ENCODE measurements around the gene OR3A3.
"Not testable (repeated sequence)": the region's sequence is repeated elsewhere in the genome, so short reads cannot be mapped to it uniquely, and the experiment has no call there.

The OR3A3 gene

DNA sequence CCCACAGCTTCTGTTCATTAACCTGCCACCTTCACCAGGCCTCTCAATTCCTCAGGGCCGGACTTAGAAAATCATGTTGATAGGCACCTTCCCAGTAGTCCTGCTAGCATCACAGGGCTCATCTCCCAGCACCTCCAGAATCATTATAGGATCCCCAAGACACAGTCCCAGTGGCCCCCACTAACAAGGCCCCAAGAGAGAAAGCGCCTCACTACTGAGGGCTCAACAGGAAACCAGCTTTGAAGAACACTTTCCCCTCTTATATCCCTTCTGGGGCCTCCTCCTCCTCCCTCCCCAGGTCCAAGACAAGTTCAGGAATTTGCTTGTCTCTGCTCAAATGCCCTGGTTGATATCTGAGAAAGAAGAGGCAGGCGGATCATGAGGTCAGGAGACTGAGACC is at the start of gene OR3A3:
OR3A3 (plus strand) TSS at position 301 of the 400 bp plus-strand sequence.
- DNase-seq, result no peak

DNA sequence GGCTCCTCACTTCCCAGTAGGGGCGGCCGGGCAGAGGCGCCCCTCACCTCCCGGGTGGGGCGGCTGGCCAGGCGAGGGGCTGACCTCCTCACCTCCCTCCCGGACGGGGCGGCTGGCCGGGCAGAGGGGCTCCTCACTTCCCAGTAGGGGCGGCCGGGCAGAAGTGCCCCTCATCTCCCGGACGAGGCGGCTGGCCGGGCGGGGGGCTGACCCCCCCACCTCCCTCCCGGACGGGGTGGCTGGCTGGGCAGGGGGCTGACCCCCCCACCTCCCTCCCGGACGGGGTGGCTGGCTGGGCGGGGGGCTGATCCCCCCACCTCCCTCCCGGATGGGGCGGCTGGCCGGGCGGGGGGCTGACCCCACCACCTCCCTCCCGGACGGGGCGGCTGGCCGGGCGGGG is 40.0 kb upstream of the OR3A3 start:
- not testable (repeated sequence) for DNase-seq

DNA sequence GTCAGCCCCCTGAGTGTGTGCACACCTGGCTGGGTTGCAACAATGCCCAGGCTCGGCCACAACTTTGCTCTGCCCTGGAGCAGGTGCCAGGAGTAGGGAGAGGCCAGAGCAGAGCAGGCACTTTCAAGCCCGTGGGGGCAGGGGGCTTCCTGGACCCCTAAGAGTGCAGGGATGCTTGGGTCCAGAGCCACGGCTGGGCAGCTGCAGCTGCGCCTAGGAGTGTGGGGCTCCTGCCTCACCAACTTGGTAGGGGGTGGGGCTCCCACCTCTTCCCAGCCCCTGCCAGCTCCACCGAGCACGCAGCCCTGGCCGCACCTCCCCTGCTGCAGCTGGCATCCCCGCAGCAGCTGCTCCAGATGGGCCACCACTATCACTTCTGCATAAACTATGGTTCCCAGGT is 32.8 kb upstream of the OR3A3 start:
- DNase-seq, result no peak

DNA sequence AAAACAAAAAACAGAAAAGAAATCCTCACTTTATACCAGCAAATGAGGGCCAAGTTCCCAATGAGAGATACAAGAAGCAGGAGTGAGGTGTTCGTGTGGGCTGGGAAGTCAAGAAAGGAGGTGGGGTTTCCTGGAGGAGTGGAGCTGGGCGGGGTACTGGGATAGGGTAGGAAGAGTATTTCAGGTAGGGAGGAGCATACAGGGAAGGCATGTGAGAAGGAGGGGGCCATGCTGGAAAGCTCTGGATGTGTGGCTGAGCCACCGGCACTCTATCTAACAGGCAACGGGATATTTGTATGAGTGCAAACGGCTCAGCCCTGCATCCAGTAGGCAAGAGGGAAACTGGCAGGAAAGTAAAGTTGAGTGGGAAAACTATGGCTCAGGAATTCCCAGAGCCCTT is 29.2 kb upstream of the OR3A3 start:
- DNase-seq, result no peak

DNA sequence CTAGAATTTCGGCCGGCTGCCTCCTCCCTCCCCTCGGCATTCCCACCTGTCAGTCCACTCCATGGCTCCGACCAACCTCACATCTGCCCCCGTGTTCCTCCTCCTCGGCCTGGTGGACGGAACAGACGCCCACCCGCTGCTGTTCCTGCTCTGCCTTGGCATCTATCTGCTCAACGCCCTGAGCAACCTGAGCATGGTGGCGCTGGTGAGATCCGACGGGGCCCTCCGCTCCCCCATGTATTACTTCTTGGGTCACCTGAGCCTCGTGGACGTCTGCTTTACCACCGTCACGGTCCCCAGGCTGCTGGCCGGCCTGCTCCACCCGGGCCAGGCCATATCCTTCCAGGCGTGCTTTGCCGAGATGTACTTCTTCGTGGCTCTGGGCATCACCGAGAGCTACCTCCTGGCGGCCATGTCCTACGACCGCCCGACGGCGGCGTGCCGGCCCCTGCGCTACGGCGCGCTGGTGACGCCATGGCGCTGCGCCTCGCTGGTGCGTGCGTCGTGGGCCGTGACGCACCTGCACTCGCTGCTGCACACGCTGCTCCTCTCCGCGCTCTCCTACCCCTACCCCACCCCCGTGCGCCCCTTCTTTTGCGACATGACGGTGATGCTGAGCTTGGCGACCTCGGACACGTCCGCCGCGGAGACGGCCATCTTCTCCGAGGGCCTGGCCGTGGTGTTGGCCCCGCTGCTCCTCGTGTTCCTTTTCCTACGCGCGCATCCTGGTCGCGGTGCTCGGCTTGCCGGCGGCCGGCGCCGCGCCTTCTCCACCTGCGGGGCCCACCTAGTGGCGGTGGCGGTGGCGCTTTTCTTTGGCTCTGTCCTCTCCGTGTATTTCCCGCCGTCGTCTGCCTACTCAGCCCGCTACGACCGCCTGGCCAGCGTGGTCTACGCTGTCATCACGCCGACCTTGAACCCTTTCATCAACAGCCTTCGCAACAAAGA is 25.0 kb upstream of the OR3A3 start, which contains the start of gene OR3A2:
OR3A2 (minus strand) TSS at position 440 of the 948 bp plus-strand sequence.
- DNase-seq, result no peak

DNA sequence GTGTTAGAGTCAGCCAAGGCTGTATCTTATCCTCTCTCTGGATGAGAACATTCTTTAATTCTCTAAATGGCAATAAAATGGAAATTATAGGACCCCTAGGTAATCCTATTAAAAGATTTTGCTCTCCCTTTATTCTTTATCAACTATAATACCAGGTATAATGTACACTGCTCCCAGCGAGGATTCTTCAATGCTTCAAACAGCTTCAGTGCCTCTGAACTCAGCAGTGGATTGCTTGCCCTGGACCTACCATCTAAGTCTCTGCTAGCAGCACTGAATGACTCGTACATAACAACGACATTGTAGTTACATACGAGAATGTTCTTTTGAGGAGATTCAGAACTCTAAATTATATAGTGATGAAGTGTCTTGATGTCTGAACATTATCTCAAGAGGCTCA is 21.4 kb upstream of the OR3A3 start:
- no peak for DNase-seq

DNA sequence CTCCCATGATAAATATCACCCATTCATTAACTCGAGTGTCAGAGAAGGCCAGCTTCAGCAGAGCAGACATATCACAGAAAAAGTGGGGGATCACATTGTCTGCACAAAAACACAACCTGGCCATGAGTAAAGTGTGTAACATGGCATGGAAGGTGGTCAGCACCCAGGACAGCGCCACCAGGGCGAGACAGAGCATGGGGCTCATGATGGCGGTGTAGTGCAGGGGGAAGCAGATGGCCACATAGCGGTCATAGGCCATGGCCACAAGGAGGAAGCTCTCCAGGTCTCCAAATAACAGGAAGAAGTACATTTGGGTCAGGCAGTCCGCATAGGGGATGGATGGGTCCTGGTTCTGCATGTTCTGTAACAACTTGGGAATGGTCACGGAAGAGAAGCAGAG is 13.4 kb upstream of the OR3A3 start:
- not testable (repeated sequence) for DNase-seq

DNA sequence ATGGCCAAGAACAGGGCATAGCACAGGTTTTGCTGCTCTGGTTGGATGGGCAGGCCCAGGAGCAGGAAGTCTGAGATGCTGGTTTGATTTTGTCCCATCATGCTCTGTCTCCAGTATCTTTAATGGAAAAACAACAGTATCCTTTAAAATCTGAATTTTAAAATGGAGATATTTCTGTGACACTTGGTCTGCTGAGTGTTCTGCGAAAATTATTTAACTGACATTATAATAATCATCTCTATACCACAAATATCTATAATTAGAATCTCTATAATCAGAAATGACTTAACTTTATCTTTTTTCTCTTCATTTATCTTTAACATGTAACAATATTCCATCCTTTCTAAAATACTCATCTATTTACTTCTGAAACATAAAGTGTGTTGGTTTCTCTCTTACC is 12.9 kb upstream of the OR3A3 start, which contains the start of gene OR1E1:
OR1E1 (minus strand) TSS at position 101 of the 400 bp plus-strand sequence; CDS start at position 101, 0 bp downstream.
- DNase-seq, result no peak

GRCh38 chr17:3400055-3400454 is 11.1 kb upstream of the OR3A3 start:
- no peak for DNase-seq

DNA sequence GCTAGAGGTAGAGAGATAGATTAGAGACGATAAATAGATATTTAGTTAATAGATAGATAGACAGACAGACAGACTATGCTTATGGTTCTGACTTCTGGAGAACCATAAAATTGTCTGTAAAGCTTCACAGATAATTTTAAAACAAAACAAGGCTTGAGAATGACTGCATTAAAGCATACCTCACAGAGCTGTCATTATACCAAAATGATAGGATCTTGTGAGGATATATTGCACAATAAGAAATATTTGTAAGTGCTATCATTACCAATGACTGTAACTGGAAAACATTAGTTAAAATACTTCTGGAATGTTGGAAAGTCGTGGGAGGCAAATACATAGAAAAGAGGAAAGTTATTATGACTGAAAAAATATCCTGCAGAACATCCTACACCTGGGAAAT is 9.4 kb upstream of the OR3A3 start:
- DNase-seq, result no peak

GRCh38 chr17:3403856-3404255 is 7.3 kb upstream of the OR3A3 start:
- not testable (repeated sequence) for DNase-seq

DNA sequence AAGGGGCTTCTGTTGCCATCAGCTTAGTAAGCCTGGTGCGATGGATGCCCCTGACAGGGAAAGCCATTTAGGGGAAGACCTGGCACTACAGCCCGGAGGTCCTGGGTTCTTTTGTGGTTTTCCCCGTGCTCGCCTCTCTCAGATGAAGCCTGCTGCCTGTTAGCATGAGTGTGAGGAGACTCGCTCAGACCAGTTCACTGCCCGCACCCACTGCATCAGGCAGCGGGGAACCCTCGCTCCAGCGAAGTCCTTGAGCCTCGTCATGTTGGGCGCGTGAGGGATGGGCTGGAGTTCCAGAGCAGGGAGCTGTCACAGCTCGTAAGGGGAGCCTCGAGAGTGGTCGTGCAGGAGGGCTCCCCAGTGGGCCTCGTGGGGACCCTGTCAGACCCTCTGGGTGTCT is 1.0 kb downstream of the OR3A3 start:
- DNase-seq, result not testable (repeated sequence)

DNA sequence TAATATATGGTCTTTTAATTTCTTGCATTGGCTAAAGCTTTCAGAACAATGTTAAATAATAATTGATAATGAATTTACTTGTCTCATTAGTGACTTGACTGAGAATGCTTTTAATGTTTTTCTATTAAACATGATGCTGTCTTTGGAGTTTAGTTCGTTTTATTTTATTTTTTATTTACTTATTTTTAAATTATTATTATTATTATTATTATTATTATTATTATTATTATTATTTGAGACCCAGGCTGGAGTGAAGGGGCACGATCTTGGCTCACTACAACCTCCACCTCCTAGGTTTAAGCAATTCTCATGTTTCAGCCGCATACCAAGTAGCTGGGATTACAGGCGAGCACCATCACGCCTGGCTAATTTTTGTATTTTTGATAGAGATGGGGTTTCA is 4.4 kb downstream of the OR3A3 start:
- no peak for DNase-seq

DNA sequence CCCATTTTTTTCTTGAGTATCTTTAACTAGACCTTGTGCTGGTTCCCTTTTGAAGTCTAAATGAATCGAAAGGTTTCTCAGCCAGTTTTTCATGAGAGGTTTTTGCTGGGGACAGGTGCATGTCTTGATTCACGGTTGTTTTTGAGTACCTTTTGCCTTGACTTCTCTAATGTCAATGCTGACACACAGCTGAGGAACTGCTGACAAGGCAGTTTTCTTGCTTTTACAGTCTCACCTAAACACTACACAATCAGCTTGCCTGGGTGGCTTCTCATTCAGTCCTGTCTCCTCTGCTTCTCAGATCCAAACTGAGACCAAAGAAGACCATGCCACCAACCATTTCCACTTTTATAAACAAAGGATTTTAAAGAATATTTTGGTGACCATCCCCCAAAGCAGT is 7.1 kb downstream of the OR3A3 start:
- no peak for DNase-seq

GRCh38 chr17:3433215-3433614 is 22.0 kb downstream of the OR3A3 start:
- not testable (repeated sequence) for DNase-seq

GRCh38 chr17:3433741-3434140 is 22.6 kb downstream of the OR3A3 start, which contains the start of gene OR1E2:
OR1E2 (minus strand) TSS chr17:3433841; CDS start chr17:3433841, 0 bp downstream.
- no peak for DNase-seq

DNA sequence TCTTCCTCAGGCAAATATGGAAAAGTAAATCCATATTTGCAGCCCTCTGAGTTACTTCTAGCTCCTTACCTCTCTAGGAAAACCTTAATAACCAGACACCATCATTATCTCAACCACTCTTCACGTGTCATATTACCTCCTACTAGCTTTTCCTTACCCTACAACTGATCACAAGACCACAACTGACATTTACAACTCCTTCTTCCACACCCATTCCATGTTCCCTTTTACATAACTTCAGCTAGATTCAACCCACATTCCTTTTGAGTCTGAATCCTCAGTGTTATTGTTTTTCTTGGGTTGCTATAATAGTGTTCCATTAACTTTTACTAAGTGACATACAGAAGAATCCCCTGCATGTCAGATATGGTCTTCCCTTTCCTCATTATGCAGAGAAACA is 27.2 kb downstream of the OR3A3 start:
- DNase-seq, result no peak

DNA sequence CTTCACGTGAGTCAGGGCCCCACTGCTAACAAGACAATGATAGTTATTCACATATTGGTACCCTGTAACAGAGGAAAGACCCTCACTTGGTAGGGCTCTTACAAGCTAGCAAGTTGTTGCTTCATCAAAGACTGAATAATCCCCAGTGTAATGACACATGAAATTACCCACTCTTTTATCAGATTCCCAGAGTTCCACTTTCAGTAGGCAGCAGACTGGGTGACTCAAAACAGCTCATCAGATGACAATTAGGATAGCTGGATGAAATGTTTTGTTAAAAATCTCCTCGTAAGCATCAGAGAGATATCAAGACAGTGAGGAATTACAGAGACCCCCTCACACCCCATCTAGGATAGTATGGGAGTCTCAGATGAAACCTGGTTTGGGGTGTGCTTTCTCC is 29.3 kb downstream of the OR3A3 start:
- DNase-seq, result no peak

- no peak for DNase-seq
Observed at GRCh38 chr17:3447625-3448024, 36.5 kb downstream of the OR3A3 start.

DNA sequence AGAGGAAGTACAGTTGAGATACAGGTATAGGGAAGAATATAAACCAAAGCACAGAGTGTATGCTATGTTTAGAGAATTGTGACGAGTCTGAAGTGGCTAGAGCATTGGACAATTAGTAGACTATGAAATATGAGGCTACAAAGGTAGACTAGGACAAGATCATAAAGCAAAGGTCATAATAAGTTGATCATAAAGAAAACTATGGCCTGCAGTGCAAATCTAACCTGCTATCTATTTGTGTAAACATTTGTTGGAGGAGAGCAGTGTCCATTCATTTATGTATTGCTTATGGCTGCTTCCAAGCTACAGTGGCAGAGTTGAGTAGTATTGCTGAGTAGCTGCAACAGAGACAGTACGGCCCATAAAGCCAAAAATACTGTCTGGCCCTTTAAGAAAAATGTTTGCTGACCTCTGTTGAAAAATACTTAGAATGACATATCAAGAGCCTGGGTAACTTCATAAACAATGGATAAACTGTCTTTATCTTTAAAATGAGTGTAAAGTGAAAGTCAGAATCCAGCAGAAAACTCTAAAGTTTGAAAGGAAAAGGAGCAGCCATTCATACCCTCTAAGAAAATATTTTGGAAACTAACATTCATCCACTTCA is 37.0 kb downstream of the OR3A3 start:
- DNase-seq, result no peak

- not testable (repeated sequence) for DNase-seq
Observed at GRCh38 chr17:3466355-3466754, 55.2 kb downstream of the OR3A3 start.

DNA sequence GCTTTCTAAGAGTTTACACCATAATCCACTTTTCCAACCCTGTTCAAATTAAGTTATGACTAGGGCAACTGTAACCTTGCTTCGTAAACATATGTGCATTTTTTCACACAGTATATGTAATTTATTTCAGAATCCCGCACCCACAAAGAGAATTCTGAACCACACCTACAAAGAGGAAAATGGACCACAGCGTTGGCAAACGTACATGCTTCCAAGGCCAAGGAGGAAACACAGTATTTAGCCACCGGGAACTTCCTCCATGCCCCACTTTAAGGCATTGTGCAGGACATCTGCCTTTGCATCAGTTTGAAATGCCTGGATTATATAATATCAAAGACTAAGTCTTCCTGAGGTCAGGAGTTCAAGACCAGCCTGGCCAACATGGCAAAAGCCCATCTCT is 58.4 kb downstream of the OR3A3 start:
- DNase-seq, result no peak

DNA sequence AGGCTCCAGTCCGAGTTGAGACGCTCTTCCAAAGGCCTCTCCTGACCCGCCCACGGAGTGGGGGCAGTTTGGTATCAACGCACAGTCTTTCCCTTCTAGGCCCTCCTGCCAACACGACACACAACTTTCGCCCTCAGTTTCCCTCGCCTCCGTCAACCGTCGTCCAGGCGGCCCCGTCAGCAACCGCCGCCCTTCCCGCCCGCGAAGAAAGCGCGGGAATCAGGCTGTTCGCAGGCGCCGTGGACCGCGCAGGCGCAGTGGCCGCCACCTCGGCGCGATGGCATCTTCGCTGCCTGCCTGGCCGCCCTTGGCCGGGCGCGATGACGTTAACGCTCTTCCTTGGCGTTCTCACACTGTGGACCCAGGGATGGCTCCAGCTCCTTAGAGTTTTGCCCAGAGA is 60.4 kb downstream of the OR3A3 start, which contains the start of gene SPATA22:
SPATA22 (minus strand) TSS at position 221 of the 400 bp plus-strand sequence. CDS start 2,494 bp downstream, outside the sequence.
- no peak for DNase-seq

DNA sequence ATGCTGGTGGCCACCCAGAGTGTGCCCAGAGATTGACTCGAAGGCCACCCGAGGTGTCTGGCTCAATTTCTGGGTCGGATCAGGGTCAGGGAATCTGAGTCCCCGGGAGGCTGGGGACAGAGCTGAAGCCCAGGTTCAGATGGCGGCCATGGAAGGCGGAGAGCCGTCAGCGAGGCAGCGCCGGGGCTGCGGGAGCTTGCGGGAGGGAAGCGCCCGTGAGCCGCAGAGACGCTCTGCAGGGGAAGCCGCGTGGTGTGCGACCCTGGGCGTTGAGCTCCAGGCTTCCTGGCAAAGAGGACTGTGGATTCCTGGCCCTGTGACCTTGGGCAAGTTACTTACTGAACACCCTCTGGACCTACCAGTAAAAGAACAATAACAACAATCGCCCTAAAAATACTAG is 61.0 kb downstream of the OR3A3 start:
- no peak for DNase-seq

Data from DMS79 treated with DMSO at 0.1 percent for 48 hours (cell line).